Mucosa of descending colon (tissue), 3 donors: ENCODE measurements around the gene CCDC30. TPM values are rescaled to one million over a fixed set of nuclear protein-coding genes. Genes with fewer than 3 reads are reported as not detected.
A peak's percentile ranks its signal among the peaks of the same experiment; 100 is the strongest.

ENCODE experiments used
- ATAC-seq: fragments of 200-7000 bp; cut with Tn5 transposase; one replicate; pipeline ENCODE4 v1.9.1; 2020; ENCODE audit warnings: mild to moderate bottlenecking, moderate library complexity
- DNase-seq, 3 donors: peaks; one replicate each; pipeline ENCODE4 v3.0.0-alpha.2; 2020
- H3K36me3 ChIP-seq: fragments of 200-600 bp; one replicate; pipeline ENCODE4 v1.8.0; 2021; ENCODE audit warnings: low read depth, mild to moderate bottlenecking
- H3K4me1 ChIP-seq: fragments of 200-600 bp; one replicate; pipeline ENCODE4 v1.8.0; 2021; ENCODE audit warnings: low read depth, mild to moderate bottlenecking
- H3K4me3 ChIP-seq: fragments of 200-600 bp; one replicate; pipeline ENCODE4 v1.8.0; 2021; ENCODE audit warnings: mild to moderate bottlenecking
- H3K9me3 ChIP-seq: fragments of 200-600 bp; one replicate; pipeline ENCODE4 v1.8.0; 2021; ENCODE audit warnings: mild to moderate bottlenecking
- intact Hi-C, 2 donors: fragments of 100-400 bp; cut with DNase I in 1 of 2; cut with micrococcal nuclease in 1 of 2; formaldehyde crosslinking; loops; one replicate each; pipeline versions ENCODE4 v1.11.0 to v1.11.1; 2022; cut with DNase I, micrococcal nuclease
- total RNA-seq, 3 donors: library from RNA; stranded (reverse); fragmentation: NEBNext Ultra II Directional in 2 of 3; extraction: Animal tissue kit (Norgen Biotek cat#: 25700) in 2 of 3; gene quantifications; one replicate each; pipeline versions ENCODE4 v1.2.1 to v1.2.4, GENCODE V29; 2021 to 2023
- TF ChIP-seq, protein P1 (sequence below): fragments of 200-600 bp; IDR thresholded peaks from one replicate; pipeline ENCODE4 v1.8.0; 2022; ENCODE audit warnings: antibody characterized with exemption, mild to moderate bottlenecking
- donor health status: DM: no; HTN: no; CAD: no; lungs with moderate emphysema.
- donor health status: DM: no; HTN: no; CAD: no.
- donor health status: DM: no; HTN: yes; CAD: no.

Gene CCDC30
- total RNA-seq, 3 donors from 2014 or later, result 2.2 to 3.8 (median 3.7) TPM

DNA sequence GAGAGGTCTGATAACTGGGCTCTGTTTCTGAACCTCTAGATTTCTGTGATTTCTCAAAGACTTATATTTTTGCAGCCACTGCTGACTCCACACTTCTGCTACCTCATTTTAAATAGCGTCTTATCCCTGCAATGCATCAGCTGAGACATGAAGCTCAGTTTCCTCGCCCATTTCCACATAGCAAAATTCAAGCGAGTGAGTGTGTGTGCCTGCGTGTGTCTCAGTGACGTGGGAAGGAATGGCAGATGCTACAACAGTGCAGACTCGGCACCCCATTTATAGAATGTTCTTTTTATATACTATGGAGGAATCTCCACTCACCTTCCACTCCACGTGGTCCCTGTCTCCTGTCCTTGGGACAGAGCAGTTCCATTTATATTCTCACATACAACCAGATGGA, 43.0 kb upstream of the CCDC30 start:
- no peak for DNase-seq
- H3K9me3 ChIP-seq, result no peaks in the 10 kb centered on the region
- intact Hi-C loops, result no loop called here

DNA sequence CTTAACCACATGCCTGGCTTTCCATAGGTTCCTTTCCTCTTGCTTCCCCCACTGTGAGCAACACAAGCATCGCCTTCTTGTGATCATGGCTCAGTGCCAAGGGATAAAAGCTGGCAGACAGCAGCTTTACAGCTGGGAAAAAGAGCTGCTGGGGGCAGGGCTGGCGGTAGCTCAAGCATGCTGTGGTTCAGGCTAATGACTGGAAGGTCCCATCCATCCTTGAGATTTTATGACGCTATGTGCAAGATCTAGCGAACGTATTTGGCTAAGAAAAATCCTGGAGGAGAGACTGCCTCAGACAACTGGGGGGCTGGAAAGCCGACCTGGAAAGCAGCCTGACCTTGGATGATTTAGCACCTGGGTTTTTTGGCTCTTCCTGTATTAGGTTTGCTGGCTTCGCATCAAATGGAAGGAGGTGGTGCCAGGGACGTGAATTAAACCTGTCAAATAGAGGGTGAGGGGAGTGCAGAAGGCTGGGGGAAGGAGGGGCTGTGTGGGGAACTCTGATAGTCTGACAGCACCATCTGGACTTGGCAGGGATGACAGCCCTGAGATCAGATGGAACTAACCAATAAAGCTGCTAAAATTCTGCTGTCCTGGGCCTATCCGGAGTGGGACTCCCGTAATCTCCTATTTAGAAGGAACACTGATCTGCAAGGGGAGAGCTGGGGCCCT, 42.0 kb upstream of the CCDC30 start:
- Histone ChIP-seq H3K36me3 (no peaks in the 10 kb centered on the region), H3K4me3 (no peak overlapping the region), H3K9me3 (no peaks in the 10 kb centered on the region), H3K4me1 (peaks cover 3% of the 10 kb centered on the region)
- DNase-seq (peak; percentile 51 to 70 (median 62)), ATAC-seq (peak; percentile 87)
- TF ChIP-seq, protein P1, sequence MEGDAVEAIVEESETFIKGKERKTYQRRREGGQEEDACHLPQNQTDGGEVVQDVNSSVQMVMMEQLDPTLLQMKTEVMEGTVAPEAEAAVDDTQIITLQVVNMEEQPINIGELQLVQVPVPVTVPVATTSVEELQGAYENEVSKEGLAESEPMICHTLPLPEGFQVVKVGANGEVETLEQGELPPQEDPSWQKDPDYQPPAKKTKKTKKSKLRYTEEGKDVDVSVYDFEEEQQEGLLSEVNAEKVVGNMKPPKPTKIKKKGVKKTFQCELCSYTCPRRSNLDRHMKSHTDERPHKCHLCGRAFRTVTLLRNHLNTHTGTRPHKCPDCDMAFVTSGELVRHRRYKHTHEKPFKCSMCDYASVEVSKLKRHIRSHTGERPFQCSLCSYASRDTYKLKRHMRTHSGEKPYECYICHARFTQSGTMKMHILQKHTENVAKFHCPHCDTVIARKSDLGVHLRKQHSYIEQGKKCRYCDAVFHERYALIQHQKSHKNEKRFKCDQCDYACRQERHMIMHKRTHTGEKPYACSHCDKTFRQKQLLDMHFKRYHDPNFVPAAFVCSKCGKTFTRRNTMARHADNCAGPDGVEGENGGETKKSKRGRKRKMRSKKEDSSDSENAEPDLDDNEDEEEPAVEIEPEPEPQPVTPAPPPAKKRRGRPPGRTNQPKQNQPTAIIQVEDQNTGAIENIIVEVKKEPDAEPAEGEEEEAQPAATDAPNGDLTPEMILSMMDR, result no peak
- intact Hi-C loops, result no loop called here

More for the DNA sequence above, 43.0 kb upstream of the CCDC30 start:
- H3K36me3 ChIP-seq, result no peaks in the 10 kb centered on the region
- H3K4me1 ChIP-seq, result peaks cover 3% of the 10 kb centered on the region
- no peak overlapping the region for H3K4me3 ChIP-seq
- TF ChIP-seq, protein P1, result no peak
- ATAC-seq, result no peak

DNA sequence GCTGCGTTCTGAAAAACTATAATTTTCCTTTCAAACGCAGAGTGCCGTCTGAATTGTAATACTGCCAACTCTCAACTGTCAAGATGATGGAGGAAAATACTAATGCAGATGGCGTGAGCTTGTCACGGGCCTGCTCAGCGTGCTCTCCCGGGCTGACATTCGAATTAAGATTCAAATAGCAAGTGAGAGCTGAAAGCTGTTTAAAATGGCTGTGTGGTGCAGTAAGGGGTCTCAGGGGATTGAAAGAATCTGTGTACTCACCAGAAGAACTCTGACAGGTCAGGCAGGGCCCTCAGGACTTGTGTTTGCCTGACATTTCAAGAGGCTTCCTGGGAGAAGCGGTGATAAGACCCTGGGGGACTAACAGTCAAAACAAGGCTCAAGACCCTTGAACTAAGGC, 40.3 kb upstream of the CCDC30 start:
- peaks cover 3% of the 10 kb centered on the region for H3K4me1 ChIP-seq
- H3K9me3 ChIP-seq, result no peaks in the 10 kb centered on the region
- intact Hi-C loops, result no loop called here
- H3K36me3 ChIP-seq, result no peaks in the 10 kb centered on the region
- TF ChIP-seq, protein P1, result no peak
- ATAC-seq (no peak), DNase-seq (no peak)
- no peak overlapping the region for H3K4me3 ChIP-seq

DNA sequence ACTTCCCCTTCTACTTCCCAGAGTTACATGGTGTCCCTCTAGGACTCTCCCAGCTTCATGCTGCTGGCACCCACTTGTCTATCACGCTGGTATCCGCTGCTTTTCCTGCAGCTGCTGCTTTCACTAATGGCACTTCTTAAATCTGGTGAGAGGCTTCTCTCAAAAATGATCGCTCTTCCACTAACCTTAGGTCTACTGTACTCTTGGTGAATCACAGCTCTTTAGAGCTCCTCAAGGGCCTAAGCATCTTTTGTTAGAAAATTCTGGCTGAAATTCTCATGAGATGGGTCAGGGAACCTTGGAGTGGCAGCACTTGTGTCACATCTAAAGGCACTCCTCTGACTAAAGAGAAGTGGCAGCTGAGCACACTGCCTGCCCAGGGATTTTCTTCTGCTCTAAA, 39.4 kb upstream of the CCDC30 start:
- TF ChIP-seq, protein P1, result no peak
- intact Hi-C loops, result no loop called here
- ATAC-seq, result no peak
- H3K4me3 ChIP-seq, result no peak overlapping the region
- H3K4me1 ChIP-seq, result peaks cover 3% of the 10 kb centered on the region
- no peak for DNase-seq
- no peaks in the 10 kb centered on the region for H3K9me3 ChIP-seq
- H3K36me3 ChIP-seq, result no peaks in the 10 kb centered on the region

DNA sequence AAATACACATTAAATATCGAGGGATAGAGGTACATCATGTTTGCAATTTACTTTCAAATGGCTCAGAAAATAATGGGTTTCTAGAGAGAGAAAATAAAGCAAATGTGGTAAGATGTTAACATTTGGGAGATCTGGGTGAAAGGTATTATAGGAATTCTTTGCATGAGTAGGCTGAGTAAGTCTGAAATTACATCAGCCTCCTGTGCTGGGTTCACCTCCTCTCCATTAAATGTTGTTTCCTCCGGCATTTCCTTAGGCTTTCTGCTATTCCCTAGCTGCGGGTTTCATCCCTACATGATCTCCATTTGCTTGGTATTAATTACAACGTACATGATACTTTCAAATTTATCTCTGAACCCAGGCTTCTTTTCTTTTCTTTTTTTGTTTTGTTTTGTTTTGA, 38.9 kb upstream of the CCDC30 start:
- TF ChIP-seq, protein P1, result no peak
- Histone ChIP-seq H3K36me3 (no peaks in the 10 kb centered on the region), H3K4me3 (no peak overlapping the region), H3K9me3 (no peaks in the 10 kb centered on the region), H3K4me1 (peaks cover 3% of the 10 kb centered on the region)
- intact Hi-C loops, result no loop called here
- ATAC-seq, result no peak
- no peak for DNase-seq
